Activated naive CD4-positive, alpha-beta T cell treated with Interleukin-2 at 50 U/mL for 16 hours (primary cell): ENCODE results near the gene ADAM23.
A peak's percentile ranks its signal among the peaks of the same experiment; 100 is the strongest.

ENCODE experiments used
- DNase-seq: peaks from one replicate; pipeline ENCODE4 v3.0.0-alpha.2; 2020

Gene ADAM23

GRCh38 chr2:206512999-206513398 is 69.7 kb downstream of the ADAM23 start:
- DNase-seq: no peak

GRCh38 chr2:206515580-206515979 is 72.2 kb downstream of the ADAM23 start:
- DNase-seq: no peak

- DNase-seq: no peak
Measured at GRCh38 chr2:206518997-206519396, 75.7 kb downstream of the ADAM23 start.

- DNase-seq: no peak
Measured at GRCh38 chr2:206520450-206520849, 77.1 kb downstream of the ADAM23 start.

DNA sequence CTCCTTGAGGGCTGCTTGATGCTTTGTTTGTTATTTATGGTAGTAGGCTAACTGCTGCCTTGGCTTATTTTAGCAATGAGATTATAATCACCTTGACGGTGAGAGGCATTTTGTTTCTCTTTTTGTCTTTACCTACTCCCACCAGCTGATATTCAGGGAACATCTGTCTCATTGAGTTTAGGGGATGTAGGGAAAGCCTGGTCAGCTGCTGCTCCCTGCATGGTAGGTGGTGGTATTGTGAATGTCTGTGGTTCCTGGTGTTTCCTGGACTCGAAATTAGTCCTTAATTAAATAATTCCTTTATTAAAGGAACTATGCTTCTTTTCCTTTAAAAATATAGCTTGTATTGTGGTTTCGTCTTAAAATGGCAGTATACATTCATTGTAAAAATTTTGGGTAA is 77.8 kb downstream of the ADAM23 start:
- no peak for DNase-seq

- no peak for DNase-seq
Measured at GRCh38 chr2:206521612-206522011, 78.3 kb downstream of the ADAM23 start.

DNA sequence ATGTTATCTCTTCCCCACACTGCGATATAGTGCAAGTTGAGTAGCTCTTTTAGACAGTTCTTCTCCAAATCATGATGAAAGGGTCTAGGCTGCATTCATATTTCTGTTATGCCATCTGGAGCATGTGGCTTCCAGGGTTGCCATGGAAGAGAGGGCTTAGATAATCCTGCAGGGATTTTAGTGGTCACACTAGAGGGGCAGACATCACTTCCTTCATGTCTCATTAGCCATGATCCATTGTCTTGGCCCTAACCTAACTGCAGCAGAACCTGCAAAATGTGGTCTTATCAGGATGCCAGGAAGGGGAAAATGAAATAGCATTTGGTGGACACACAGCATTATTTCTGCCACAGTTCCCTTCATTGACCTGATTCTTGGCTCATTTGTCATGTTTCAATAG is 83.1 kb downstream of the ADAM23 start:
- DNase-seq: no peak

DNA sequence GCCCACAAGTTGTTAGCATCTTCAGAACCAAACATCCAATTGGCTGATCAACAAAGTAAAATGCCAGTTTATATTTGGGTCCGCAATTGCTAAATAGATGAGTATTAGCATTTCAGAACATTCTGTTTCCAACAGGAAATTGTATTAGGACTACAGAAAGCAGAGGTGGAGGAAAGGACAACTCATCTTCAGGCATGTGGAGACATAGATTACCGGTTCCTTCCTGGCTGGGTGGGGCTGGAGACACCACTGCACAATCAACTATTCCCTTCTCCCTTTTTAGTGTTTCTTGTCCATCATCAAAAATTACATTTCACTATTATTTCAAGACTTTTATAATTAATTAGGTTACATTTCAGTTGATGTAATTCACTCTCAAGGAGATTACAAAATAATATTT is 83.8 kb downstream of the ADAM23 start:
- DNase-seq: no peak

DNA sequence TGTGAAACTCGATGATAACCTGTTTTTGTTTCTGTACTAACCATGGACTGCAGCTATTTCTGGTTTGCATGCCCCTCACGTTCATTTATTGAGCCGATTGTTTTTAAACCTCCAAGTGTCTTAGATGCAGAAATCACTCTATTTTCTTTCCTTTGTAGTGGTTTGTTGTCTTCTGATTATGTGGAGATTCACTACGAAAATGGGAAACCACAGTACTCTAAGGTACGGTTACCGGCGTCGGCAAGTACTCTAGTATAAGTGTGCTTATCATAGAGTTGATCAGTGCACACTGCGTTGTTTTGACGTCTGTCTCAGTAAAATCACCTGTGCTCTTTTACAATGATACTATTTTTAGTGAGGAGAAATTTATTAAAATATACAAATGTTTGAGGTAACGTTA is 87.4 kb downstream of the ADAM23 start:
- peak; percentile 8 for DNase-seq

DNA sequence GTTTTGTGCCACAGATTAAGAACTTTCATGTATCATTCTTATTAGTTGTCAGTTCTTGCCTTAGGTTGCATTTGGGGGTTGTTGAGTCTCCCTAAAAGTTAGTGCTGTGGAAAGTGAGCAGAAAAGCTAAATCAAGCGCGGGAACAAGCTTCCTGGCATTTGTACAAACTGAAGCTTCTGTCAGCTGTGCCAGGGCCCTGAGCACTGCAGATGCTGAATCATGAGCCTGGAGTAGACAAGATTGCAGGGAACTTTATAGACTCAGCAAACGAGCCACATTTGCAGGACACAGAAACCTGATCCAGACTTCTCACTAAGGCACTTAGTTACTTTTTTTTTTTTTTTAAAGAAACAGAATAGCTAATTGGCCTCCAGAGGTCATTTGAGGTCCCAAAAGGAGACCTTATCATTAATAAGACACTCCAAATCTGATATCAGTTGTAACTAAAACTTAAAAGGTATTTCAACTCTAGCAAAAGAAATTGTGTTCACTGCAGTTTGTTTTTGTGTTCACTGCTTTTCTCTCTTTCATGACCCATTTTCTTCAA is 88.7 kb downstream of the ADAM23 start:
- DNase-seq: no peak

GRCh38 chr2:206533977-206534376 is 90.6 kb downstream of the ADAM23 start:
- DNase-seq: no peak

GRCh38 chr2:206535260-206535986 is 92.1 kb downstream of the ADAM23 start:
- no peak for DNase-seq

DNA sequence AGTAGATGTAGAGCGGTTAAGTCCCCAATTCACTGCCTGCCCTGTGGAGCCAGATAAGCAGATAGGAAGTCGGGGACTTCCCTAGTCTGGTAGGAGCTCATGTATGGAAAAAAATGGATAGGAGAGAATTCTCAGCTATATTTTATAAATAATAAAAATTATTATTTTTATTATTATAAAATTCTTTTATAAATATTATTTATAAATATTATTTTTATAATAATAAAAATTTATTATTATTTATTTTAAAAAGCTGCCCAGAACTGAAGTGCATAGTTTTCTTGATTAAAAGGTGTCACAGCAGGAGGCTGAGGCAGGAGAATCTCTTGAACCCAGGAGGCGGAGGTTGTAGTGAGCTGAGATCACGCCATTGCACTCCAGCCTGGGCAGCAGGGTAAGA is 97.4 kb downstream of the ADAM23 start:
- no peak for DNase-seq

- DNase-seq: no peak
Measured at GRCh38 chr2:206543073-206543472, 99.7 kb downstream of the ADAM23 start.

DNA sequence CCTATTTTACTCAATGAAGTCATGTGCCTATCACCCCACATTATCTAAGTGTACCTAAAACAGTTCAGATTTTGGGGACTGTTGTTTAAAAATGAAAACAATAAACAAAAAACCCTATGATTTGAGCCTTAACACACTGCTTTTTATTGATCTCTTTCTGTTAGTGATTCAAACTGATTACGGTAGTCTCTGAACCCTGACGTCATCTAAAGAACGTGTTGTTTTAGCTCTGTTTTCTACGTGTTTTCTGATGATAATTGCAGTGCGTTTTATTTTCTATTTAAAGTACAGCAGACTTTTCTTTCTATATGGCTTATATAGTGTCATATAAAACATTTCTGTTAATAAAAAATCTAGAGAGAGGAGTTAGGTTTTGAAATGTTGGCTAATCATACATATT is 105.1 kb downstream of the ADAM23 start:
- DNase-seq: no peak

DNA sequence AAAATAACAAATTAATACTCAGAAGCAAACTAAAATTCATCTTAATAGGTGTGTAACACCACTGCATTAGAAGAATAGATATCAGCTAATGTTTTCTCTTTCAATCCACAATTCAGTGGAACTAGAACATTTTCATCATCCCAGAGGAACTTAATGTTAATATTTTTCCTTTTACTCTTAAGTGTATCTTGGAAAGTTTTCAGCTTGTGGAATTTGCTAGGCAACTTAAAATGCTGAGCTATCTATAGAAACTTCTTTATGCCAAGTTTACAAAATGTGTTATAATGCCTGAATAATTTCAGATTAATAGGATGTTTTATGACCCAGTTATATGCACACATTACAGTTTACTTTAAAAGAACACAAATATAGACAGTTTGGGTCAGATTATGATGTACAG is 112.4 kb downstream of the ADAM23 start:
- DNase-seq: no peak

DNA sequence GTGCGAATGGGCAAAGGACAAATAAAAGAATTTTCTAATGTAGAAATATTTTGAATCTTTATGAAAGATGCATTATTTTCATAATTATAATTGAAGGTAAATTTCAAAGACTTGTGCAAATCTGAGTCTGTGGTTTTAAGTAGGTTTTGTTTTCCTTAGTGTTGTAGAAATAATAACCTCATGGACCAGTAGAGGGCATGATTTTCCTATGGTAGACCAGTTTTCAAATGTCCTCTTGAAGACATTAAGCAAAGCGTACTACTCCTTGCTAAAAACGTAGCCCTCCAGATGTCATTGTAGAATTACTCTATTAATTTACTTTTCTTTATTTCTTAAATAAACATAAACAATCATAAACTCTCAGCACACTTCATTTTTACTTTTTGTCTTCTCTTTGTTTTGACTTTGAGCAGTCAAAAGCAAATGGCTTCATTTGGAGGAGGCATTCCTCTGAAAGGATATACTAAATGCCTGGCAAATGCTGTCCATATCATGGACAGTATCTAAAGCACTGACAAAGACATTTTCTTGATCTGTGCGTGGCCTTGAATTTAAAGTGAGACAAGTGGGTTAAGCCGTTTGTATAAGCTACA is 113.1 kb downstream of the ADAM23 start:
- DNase-seq: no peak

DNA sequence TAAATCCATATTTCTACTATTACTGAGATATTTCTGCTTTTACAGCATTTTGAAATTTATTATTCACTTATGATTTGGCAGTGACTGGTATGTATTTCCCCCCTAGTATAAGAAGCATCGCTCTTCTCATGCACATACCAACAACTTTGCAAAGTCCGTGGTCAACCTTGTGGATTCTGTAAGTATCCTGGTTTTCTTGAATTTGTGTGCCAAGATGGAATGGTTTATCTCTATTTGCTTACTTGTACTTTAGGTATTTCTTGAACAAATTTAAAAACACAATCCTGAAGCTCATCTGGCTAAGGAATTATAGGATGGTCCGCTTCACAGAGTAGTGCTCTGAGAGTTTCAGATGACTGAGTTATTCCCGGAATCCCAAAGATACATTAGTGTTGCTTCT is 114.0 kb downstream of the ADAM23 start:
- DNase-seq: no peak

- DNase-seq: no peak
Measured at GRCh38 chr2:206558492-206558891, 115.2 kb downstream of the ADAM23 start.

- DNase-seq: no peak
Measured at GRCh38 chr2:206561962-206562361, 118.6 kb downstream of the ADAM23 start.

DNA sequence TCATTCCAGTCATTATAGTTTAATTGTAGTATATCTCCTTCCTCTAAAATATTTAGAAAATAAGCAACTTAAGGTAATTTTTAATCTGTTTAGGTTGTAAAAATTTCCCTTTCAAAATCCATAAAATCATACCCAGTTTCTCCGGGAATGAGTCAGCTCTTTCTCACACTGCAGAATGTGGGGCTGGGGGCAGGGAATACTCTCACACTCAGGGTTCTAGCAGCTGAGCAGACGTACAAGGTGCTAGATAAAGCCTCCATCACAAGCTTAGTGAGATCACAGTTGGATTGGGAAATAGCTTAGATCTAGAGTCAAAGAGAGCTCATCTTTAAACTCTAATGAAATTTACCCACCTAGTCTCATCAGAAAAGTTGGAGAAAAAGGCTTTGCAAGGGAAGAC is 119.0 kb downstream of the ADAM23 start:
- DNase-seq: no peak

DNA sequence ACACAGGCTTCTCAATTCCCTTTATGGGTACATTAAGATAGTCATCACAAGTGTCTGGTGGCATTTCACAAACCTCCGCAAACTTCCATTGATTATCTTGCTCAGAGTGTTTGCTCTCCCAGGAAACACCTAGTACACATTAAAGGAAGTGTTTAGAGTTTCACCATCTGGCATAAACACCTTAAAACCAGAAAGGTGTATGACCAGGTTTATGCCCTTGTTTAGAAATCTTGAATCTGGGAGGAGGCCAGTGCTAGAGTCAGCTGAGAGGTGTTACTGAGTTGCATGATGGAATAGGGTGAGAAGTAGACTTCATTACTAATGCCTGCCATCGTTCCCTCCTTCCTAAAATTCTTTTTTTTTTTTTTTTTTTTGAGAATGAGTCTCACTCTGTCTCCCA is 120.0 kb downstream of the ADAM23 start:
- no peak for DNase-seq

DNA sequence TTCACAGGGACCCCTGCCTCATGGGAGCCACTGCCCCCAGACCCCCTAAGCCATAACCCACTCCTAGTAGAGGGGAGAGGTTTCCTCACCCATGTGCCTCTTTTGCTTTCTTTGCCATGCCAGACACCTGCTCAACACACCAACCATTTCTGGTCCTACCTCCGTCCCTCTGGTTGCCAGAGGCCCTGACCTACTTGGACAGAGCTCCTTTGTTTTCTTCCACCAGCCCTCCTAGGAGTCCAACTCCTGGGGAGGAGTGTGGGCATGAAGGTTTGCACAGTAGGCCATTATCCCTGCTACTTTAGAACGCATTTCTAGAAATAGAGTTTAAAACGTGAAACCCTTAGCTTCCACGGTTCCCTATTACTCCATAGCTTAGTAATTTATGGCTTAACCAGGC is 122.3 kb downstream of the ADAM23 start:
- no peak for DNase-seq

- no peak for DNase-seq
Measured at GRCh38 chr2:206569470-206569869, 126.1 kb downstream of the ADAM23 start.

GRCh38 chr2:206570199-206570598 is 126.9 kb downstream of the ADAM23 start:
- DNase-seq: no peak
